PFSK-1 (cell line): ENCODE results near the gene LNP1.

Experiments used
- FOXP2 ChIP-seq: optimal IDR thresholded peaks from 2 replicates; pipeline ENCODE3; 2011; ENCODE audit warnings: borderline replicate concordance, control low read depth, inconsistent platforms; ENCODE audit not compliant: insufficient read depth; ENCODE audit errors: extremely low read length, extremely low read depth
- POLR2AphosphoS5 ChIP-seq: IDR thresholded peaks from 2 replicates; pipeline ENCODE4 v1.6.1; 2012; ENCODE audit warnings: low read depth, mild to moderate bottlenecking, control low read depth, low read length, moderate library complexity
- REST ChIP-seq, 2 experiments: IDR thresholded peaks; 2 replicates each; pipeline versions ENCODE4 v1.6.1 to v1.8.0; 2011 to 2012; ENCODE audit warnings: low read depth in 2 of 2, low read length in 2 of 2, control low read depth in 1 of 2, inconsistent platforms in 1 of 2, mild to moderate bottlenecking in 1 of 2, moderate library complexity in 1 of 2; ENCODE audit not compliant: insufficient read depth in 1 of 2
- SIN3A ChIP-seq: IDR thresholded peaks from 2 replicates; pipeline ENCODE4 v1.6.1; 2012; ENCODE audit warnings: mild to moderate bottlenecking, low read length, moderate library complexity, borderline replicate concordance; ENCODE audit not compliant: insufficient read depth
- TAF1 ChIP-seq: IDR thresholded peaks from 2 replicates; pipeline ENCODE4 v1.6.1; 2012; ENCODE audit warnings: low read length, control low read depth, borderline replicate concordance; ENCODE audit not compliant: insufficient read depth

The LNP1 gene

DNA sequence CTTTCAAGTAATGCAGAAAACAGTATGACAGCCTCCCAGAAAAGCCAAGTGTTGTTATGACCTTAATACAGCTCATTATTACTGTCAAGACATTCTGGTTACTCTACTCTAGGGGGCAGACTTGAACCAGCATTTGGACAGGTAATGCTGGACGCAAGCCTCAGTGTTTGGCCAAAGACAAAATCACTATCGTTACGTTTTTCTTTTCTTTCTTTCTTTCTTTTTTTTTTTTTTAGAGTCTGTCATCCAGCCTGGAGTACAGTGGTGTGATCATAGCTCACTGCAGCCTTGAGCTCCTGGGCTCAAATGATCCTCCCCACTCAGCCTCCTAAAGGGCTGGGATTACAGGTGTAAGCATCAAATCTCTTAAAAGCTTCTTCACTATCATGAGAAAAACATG is 61.7 kb downstream of the LNP1 start:
- TF ChIP-seq REST (IDR thresholded peaks at IDR 0.05; ENCODE audit: insufficient read depth in 1 of 2, low read depth in 2 of 2, low read length in 2 of 2): no peak
- no peak for TF ChIP-seq TAF1
- no peak for TF ChIP-seq POLR2AphosphoS5
- TF ChIP-seq SIN3A: no peak
- no peak for TF ChIP-seq FOXP2

DNA sequence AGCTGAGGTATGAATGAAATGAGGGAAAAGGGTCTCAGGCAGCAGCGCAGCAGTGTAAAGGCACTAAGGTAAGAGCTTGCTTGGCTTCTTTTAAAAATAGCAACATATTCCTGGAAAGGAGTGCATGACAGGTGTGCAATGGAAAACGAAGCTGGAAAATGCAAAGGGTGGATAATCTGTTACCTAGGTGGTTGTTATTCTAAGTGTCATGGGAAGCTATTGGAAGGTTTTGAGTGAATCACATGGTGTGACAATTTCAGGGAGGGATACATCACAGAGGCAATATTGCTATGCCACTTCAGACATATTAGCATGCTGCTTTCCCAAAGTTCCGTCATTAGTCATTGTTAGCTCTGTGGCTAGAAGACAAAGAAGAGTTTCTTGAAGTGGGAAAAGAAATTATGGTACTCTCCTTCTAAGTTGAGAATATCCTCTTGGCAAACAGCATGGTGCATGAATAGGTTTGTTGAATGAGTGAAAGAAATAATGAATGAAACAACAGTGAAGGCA is 62.4 kb downstream of the LNP1 start:
- TF ChIP-seq TAF1 (no peak), SIN3A (no peak), REST (IDR thresholded peaks at IDR 0.05; ENCODE audit: insufficient read depth in 1 of 2, low read depth in 2 of 2, low read length in 2 of 2) (no peak), POLR2AphosphoS5 (no peak), FOXP2 (no peak)

DNA sequence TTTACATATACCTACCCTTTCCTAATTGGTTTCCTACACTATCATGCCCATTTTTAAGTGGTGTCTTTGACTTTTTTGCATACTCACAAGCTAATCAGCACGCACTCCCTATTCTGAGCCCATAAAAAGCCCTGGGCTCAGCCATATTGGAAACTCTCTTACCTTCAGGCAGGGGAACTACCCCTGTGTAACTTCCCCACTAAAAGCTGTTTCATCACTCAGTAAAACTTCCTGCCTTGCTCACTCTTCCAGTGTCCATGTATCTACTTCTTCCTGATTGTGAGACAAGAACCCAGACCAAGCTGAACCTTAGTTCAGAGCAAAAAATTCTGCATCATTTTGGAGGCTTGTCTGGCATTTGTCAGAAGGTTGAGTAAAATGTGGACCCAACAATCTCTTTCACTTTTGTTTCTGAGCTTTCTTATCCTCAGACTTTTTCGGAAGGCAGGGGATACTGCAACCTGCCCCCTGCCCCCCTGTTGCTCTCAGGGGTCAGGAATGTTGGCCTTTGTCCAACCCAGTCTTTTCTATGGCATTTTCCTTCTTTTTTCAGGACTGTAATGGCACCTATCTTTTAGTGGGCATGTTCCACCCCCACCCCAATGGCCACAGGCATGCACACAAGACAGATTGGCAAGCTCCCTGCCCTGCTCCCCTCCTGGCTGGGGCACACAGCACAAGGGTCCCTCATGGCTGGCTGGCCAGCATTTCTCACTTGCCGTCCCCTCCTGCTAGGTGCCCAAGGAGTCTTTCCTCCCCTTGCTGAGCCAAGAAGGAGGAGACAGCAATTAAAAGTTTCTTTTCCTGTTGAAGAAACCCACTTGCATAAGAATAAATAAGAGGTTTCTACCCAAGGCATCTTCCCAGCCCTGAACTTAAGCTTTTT is 64.8 kb downstream of the LNP1 start:
- TF ChIP-seq POLR2AphosphoS5: no peak
- TF ChIP-seq SIN3A: no peak
- no peak for TF ChIP-seq FOXP2
- no peak for TF ChIP-seq TAF1
- TF ChIP-seq REST (IDR thresholded peaks at IDR 0.05; ENCODE audit: insufficient read depth in 1 of 2, low read depth in 2 of 2, low read length in 2 of 2): no peak

DNA sequence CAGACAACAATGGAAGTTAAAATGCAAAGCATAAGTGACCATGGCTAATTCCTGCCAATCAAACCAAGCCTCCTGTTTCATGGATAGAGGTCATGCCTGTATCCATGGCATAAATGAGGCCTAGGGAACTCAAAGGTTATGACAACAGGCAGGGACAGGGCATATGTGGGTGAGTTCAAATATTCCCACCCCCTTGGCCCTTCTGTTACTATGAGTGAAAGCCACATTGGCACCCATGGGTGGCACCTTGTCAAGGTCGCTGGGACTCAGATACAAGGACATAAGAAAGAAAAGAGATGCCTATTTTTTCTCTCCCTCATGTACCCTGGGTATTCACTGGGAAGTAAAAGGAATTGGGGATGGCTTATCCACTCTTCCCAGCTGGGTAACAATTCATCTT is 65.8 kb downstream of the LNP1 start:
- TF ChIP-seq TAF1 (no peak), SIN3A (no peak)

GRCh38 chr3:100468676-100469075 is 67.3 kb downstream of the LNP1 start:
- no peak for TF ChIP-seq REST (IDR thresholded peaks at IDR 0.05; ENCODE audit: insufficient read depth in 1 of 2, low read depth in 2 of 2, low read length in 2 of 2)
- no peak for TF ChIP-seq SIN3A
- no peak for TF ChIP-seq POLR2AphosphoS5
- TF ChIP-seq TAF1: no peak
